ENCODE data around the gene DNAH12. TPM values are rescaled to one million over a fixed set of nuclear protein-coding genes. Genes with fewer than 3 reads are reported as not detected.

DNAH12 gene
- polyA plus RNA-seq, 1 donor from 2014 or later, result 1.8 TPM

DNA sequence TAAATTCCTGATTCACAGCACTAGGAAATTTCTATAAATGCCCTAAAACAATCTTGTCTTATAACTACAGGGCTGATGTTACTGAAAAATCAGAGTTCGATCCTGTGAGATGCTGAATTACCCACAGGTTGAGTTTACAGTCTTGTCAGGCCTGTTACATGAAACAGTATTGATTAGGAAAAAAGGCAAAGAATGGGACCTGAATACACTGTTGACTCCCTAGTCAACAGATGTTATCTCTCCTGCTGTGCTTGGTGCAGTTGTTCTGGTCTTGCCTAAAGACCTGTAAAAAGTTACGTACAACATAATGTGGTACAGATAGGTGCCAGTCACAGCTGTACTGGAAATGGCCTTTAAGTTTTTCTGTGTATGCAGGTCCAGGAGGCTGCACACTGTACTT is 160.3 kb downstream of the DNAH12 start:
- Histone ChIP-seq H3K9me2 (ENCODE audit: insufficient read depth, low read length) (no peaks in the 10 kb centered on the region), H3K9ac (ENCODE audit: low read length) (no peak overlapping the region), H3F3A (ENCODE audit: insufficient read depth, low read length, poor library complexity, severe bottlenecking) (no peaks in the 10 kb centered on the region), H2AFZ (ENCODE audit: low read depth, low read length) (no peak overlapping the region), H3K27ac (ENCODE audit: low read length) (no peak overlapping the region), H3K27me3 (ENCODE audit: insufficient read depth, low read depth, low read length) (no peaks in the 10 kb centered on the region), H4K20me1 (ENCODE audit: insufficient read depth) (no peaks in the 10 kb centered on the region), H3K36me3 (ENCODE audit: insufficient read depth, low read length) (no peaks in the 10 kb centered on the region), H3K9me3 (ENCODE audit: low read length) (no peaks in the 10 kb centered on the region), H3K4me2 (ENCODE audit: low read length) (no peak overlapping the region), H3K4me3 (ENCODE audit: low read length) (no peak overlapping the region), H3K79me2 (replicated peaks; ENCODE audit: insufficient read depth, low read length) (no peaks in the 10 kb centered on the region)
- TF ChIP-seq MXI1 (conservative IDR thresholded peaks at IDR 0.05; ENCODE audit: poor library complexity, severe bottlenecking) (no peak), REST (IDR thresholded peaks at IDR 0.05; ENCODE audit: borderline replicate concordance) (no peak), SMC3 (conservative IDR thresholded peaks at IDR 0.05; ENCODE audit: poor library complexity) (no peak), EP300 (conservative IDR thresholded peaks at IDR 0.05; ENCODE audit: poor library complexity, severe bottlenecking) (no peak), POLR2AphosphoS5 (IDR thresholded peaks at IDR 0.05) (no peak), CTCF (IDR thresholded peaks at IDR 0.05; ENCODE audit: poor library complexity, severe bottlenecking) (no peak), TAF1 (IDR thresholded peaks at IDR 0.05; ENCODE audit: low read depth) (no peak), EZH2 (IDR thresholded peaks at IDR 0.05; ENCODE audit: borderline replicate concordance, insufficient read depth, low read length, poor library complexity, severe bottlenecking) (no peak), RAD21 (conservative IDR thresholded peaks at IDR 0.05) (no peak)

GRCh38 chr3:57383406-57383805 is 160.7 kb downstream of the DNAH12 start:
- no peaks in the 10 kb centered on the region for H3K79me2 ChIP-seq (replicated peaks; ENCODE audit: insufficient read depth, low read length)
- no peaks in the 10 kb centered on the region for H3K36me3 ChIP-seq (ENCODE audit: insufficient read depth, low read length)
- no peaks in the 10 kb centered on the region for H3F3A ChIP-seq (ENCODE audit: insufficient read depth, low read length, poor library complexity, severe bottlenecking)
- H3K9me3 ChIP-seq (ENCODE audit: low read length), result no peaks in the 10 kb centered on the region
- no peak overlapping the region for H3K4me3 ChIP-seq (ENCODE audit: low read length)
- TF ChIP-seq EZH2 (IDR thresholded peaks at IDR 0.05; ENCODE audit: borderline replicate concordance, insufficient read depth, low read length, poor library complexity, severe bottlenecking) (no peak), POLR2AphosphoS5 (IDR thresholded peaks at IDR 0.05) (no peak), REST (IDR thresholded peaks at IDR 0.05; ENCODE audit: borderline replicate concordance) (no peak), MXI1 (conservative IDR thresholded peaks at IDR 0.05; ENCODE audit: poor library complexity, severe bottlenecking) (no peak), TAF1 (IDR thresholded peaks at IDR 0.05; ENCODE audit: low read depth) (no peak), SMC3 (conservative IDR thresholded peaks at IDR 0.05; ENCODE audit: poor library complexity) (no peak), CTCF (IDR thresholded peaks at IDR 0.05; ENCODE audit: poor library complexity, severe bottlenecking) (no peak), EP300 (conservative IDR thresholded peaks at IDR 0.05; ENCODE audit: poor library complexity, severe bottlenecking) (no peak), RAD21 (conservative IDR thresholded peaks at IDR 0.05) (no peak)
- H3K4me2 ChIP-seq (ENCODE audit: low read length), result no peak overlapping the region
- no peak overlapping the region for H3K27ac ChIP-seq (ENCODE audit: low read length)
- no peaks in the 10 kb centered on the region for H3K27me3 ChIP-seq (ENCODE audit: insufficient read depth, low read depth, low read length)
- H3K9me2 ChIP-seq (ENCODE audit: insufficient read depth, low read length), result no peaks in the 10 kb centered on the region
- no peak overlapping the region for H3K9ac ChIP-seq (ENCODE audit: low read length)
- no peaks in the 10 kb centered on the region for H4K20me1 ChIP-seq (ENCODE audit: insufficient read depth)
- H2AFZ ChIP-seq (ENCODE audit: low read depth, low read length), result no peak overlapping the region

All from neural cell (in vitro differentiated cells).